GM19395 (cell line): ENCODE results near the gene NBPF11.
"Not testable (repeated sequence)": the region's sequence is repeated elsewhere in the genome, so short reads cannot be mapped to it uniquely, and the experiment has no call there.

Source experiments
- ATAC-seq: cut with Tn5 transposase; IDR thresholded peaks from one replicate; pipeline ENCODE4 v1.9.1; 2021; ENCODE audit warnings: mild to moderate bottlenecking, moderate library complexity; ENCODE audit not compliant: unreplicated experiment

The NBPF11 gene

GRCh38 chr1:148060294-148060701, 91.8 kb downstream of the NBPF11 start:
- not testable (repeated sequence) for ATAC-seq

DNA sequence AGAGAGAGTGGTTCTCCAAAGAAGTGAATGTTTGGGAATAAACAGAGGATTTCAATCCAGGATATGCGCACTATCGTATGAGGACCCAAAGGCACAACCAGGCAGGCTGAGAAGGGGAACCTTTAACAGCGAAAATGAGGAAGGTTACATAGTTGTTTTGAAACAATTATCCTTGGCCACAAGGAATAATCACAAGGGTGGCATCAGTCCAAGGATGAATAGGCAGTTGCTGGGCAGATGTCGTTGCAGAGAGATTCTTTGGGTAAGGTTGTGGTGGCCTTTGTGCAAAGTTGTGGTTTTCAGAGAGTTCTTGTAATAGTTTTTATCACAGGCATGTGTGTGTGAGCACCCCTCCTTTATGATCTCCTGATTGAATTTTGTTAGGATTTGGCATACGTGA, 94.7 kb downstream of the NBPF11 start:
- not testable (repeated sequence) for ATAC-seq
